C4-2B (cell line): ENCODE data around the gene PHACTR1.

ENCODE experiments used
- CTCF ChIP-seq: fragments of 450-650 bp; conservative IDR thresholded peaks from 2 replicates; pipeline ENCODE4 v1.5.1; 2017; ENCODE audit warnings: mild to moderate bottlenecking
- ZFX ChIP-seq: fragments of 450-650 bp; IDR thresholded peaks from 2 replicates; pipeline ENCODE4 v1.6.1; 2017

DNA sequence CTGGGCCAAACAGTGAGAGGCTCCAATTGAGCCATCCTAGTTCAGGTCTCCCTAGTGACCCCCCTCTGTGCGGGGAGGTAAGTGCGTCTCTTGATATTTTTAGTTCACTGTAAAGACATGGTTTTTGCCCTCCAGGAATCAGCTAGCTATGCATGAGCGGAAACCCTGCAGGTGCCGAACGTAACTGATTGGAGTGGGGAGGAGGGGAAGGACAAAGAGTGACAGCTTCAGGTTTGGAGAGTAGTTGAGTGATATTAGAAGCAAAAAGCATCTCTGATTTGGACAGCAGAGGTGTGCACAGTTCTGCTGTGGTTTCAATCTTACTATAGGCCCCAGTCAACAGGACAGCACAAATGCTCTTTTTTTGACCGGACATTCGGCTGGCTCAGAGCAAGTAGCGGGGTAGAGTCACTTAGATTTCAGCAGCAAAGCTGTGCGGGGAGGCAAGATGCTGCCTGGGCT lies 580.0 kb downstream of the PHACTR1 start:
- TF ChIP-seq CTCF (no peak), ZFX (no peak)
